HepG2 (cell line): ENCODE data around the gene DNAAF8. TPM values are rescaled to one million over a fixed set of nuclear protein-coding genes. Genes with fewer than 3 reads are reported as not detected.

ENCODE experiments used
- AGO1 ChIP-seq: fragments of 200-400 bp; formaldehyde crosslinking; IDR thresholded peaks from 2 replicates; pipeline ENCODE4 v1.6.1; 2017; ENCODE audit warnings: mild to moderate bottlenecking, low read depth, low read length, moderate library complexity; ENCODE audit not compliant: poor library complexity, severe bottlenecking
- FLYWCH1 ChIP-seq: sonication (generic); formaldehyde crosslinking; IDR thresholded peaks from 2 replicates; pipeline ENCODE4 v1.8.1; 2023; ENCODE audit warnings: mild to moderate bottlenecking, missing genetic modification reagents
- NR2C2 ChIP-seq: sonication (generic); formaldehyde crosslinking; IDR thresholded peaks from 2 replicates; pipeline ENCODE4 v1.4.0; 2020; ENCODE audit warnings: missing genetic modification reagents, mild to moderate bottlenecking, moderate library complexity, borderline replicate concordance
- SKIL ChIP-seq: sonication (generic); formaldehyde crosslinking; IDR thresholded peaks from 2 replicates; pipeline ENCODE4 v1.8.0; 2022; ENCODE audit warnings: missing genetic modification reagents, mild to moderate bottlenecking, moderate library complexity, borderline replicate concordance
- SNAI1 ChIP-seq: sonication (generic); formaldehyde crosslinking; IDR thresholded peaks from 2 replicates; pipeline ENCODE4 v1.5.0; 2020; ENCODE audit warnings: mild to moderate bottlenecking, missing genetic modification reagents, borderline replicate concordance
- TEAD3 ChIP-seq: optimal IDR thresholded peaks from 2 replicates; pipeline ENCODE3; 2016; ENCODE audit warnings: borderline replicate concordance
- TERF1 ChIP-seq: sonication (generic); formaldehyde crosslinking; IDR thresholded peaks from 2 replicates; pipeline ENCODE4 v1.8.0; 2022; ENCODE audit warnings: mild to moderate bottlenecking, missing genetic modification reagents, moderate library complexity
- ZNF547 ChIP-seq: sonication (generic); formaldehyde crosslinking; IDR thresholded peaks from 2 replicates; pipeline ENCODE4 v1.5.1; 2020; ENCODE audit warnings: mild to moderate bottlenecking, missing genetic modification reagents
- ZNF639 ChIP-seq: conservative IDR thresholded peaks from 2 replicates; pipeline ENCODE4 v1.6.1; 2018; ENCODE audit warnings: missing genetic modification reagents
- ZNF672 ChIP-seq: sonication (generic); formaldehyde crosslinking; IDR thresholded peaks from 2 replicates; pipeline ENCODE4 v1.8.1; 2022; ENCODE audit warnings: missing genetic modification reagents
- polyA plus RNA-seq, 8 experiments: library from polyadenylated mRNA; depleted of rRNA in 3 of 8; stranded (reverse) in 7 of 8; unstranded in 1 of 8; fragments of >200 nt; fragmentation: Illumina TruSeq in 4 of 8; extraction: Trizol in 4 of 8; gene quantifications; 2 replicates each; pipeline versions ENCODE4 v1.2.1 to v1.2.3, GENCODE V29; 2011 to 2016; ENCODE audit warnings: low read depth in 4 of 8, missing spikeins in 1 of 8, mixed read lengths in 1 of 8; ENCODE audit not compliant: insufficient read depth in 1 of 8
- total RNA-seq, 5 experiments: library from RNA; depleted of rRNA; stranded (reverse); fragments of >200 nt; fragmentation: Illumina TruSeq; extraction: Trizol; gene quantifications; 2 replicates each; pipeline ENCODE4 v1.2.3, GENCODE V29; 2016; ENCODE audit warnings: low read depth in 1 of 5
- TF ChIP-seq, protein P1 (sequence below): sonication (generic); formaldehyde crosslinking; IDR thresholded peaks from 2 replicates; pipeline ENCODE4 v1.4.0; 2020; ENCODE audit warnings: missing genetic modification reagents
- TF ChIP-seq, protein P2 (sequence below): sonication (generic); formaldehyde crosslinking; IDR thresholded peaks from 2 replicates; pipeline ENCODE4 v1.4.0; 2020; ENCODE audit warnings: missing genetic modification reagents
- TF ChIP-seq, protein P3 (sequence below): sonication (generic); formaldehyde crosslinking; IDR thresholded peaks from 2 replicates; pipeline ENCODE4 v1.5.0; 2020; ENCODE audit warnings: mild to moderate bottlenecking, missing genetic modification reagents

DNAAF8 gene
- total and polyA plus RNA-seq, 2 of the 13 experiments (the other 11 are each of a cell fraction or from before 2014, with no cell fraction given) = 0.44 TPM; not detected in 1

GRCh38 chr16:4768549-4769305, 34.4 kb downstream of the DNAAF8 start (continued):
- no peak for TF ChIP-seq SKIL (CRISPR knock-in tag)
- no peak for TF ChIP-seq ZNF672 (CRISPR knock-in tag)
- no peak for TF ChIP-seq SNAI1
- no peak for TF ChIP-seq FLYWCH1 (CRISPR knock-in tag)
- TF ChIP-seq TEAD3 (CRISPR knock-in tag) = peak; percentile 83
- no peak for TF ChIP-seq TERF1 (CRISPR knock-in tag)
- TF ChIP-seq, protein P1, sequence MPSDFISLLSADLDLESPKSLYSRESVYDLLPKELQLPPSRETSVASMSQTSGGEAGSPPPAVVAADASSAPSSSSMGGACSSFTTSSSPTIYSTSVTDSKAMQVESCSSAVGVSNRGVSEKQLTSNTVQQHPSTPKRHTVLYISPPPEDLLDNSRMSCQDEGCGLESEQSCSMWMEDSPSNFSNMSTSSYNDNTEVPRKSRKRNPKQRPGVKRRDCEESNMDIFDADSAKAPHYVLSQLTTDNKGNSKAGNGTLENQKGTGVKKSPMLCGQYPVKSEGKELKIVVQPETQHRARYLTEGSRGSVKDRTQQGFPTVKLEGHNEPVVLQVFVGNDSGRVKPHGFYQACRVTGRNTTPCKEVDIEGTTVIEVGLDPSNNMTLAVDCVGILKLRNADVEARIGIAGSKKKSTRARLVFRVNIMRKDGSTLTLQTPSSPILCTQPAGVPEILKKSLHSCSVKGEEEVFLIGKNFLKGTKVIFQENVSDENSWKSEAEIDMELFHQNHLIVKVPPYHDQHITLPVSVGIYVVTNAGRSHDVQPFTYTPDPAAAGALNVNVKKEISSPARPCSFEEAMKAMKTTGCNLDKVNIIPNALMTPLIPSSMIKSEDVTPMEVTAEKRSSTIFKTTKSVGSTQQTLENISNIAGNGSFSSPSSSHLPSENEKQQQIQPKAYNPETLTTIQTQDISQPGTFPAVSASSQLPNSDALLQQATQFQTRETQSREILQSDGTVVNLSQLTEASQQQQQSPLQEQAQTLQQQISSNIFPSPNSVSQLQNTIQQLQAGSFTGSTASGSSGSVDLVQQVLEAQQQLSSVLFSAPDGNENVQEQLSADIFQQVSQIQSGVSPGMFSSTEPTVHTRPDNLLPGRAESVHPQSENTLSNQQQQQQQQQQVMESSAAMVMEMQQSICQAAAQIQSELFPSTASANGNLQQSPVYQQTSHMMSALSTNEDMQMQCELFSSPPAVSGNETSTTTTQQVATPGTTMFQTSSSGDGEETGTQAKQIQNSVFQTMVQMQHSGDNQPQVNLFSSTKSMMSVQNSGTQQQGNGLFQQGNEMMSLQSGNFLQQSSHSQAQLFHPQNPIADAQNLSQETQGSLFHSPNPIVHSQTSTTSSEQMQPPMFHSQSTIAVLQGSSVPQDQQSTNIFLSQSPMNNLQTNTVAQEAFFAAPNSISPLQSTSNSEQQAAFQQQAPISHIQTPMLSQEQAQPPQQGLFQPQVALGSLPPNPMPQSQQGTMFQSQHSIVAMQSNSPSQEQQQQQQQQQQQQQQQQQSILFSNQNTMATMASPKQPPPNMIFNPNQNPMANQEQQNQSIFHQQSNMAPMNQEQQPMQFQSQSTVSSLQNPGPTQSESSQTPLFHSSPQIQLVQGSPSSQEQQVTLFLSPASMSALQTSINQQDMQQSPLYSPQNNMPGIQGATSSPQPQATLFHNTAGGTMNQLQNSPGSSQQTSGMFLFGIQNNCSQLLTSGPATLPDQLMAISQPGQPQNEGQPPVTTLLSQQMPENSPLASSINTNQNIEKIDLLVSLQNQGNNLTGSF = no peak
- TF ChIP-seq, protein P2, sequence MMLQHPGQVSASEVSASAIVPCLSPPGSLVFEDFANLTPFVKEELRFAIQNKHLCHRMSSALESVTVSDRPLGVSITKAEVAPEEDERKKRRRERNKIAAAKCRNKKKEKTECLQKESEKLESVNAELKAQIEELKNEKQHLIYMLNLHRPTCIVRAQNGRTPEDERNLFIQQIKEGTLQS = no peak
- no peak for TF ChIP-seq AGO1
- TF ChIP-seq ZNF639 (CRISPR knock-in tag) = no peak; the same call in 1 of the 2 replicates
- TF ChIP-seq, protein P3, sequence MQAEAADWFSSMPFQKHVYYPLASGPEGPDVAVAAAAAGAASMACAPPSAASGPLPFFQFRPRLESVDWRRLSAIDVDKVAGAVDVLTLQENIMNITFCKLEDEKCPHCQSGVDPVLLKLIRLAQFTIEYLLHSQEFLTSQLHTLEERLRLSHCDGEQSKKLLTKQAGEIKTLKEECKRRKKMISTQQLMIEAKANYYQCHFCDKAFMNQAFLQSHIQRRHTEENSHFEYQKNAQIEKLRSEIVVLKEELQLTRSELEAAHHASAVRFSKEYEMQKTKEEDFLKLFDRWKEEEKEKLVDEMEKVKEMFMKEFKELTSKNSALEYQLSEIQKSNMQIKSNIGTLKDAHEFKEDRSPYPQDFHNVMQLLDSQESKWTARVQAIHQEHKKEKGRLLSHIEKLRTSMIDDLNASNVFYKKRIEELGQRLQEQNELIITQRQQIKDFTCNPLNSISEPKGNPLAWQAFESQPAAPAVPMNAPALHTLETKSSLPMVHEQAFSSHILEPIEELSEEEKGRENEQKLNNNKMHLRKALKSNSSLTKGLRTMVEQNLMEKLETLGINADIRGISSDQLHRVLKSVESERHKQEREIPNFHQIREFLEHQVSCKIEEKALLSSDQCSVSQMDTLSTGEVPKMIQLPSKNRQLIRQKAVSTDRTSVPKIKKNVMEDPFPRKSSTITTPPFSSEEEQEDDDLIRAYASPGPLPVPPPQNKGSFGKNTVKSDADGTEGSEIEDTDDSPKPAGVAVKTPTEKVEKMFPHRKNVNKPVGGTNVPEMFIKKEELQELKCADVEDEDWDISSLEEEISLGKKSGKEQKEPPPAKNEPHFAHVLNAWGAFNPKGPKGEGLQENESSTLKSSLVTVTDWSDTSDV (CRISPR knock-in tag) = no peak
- TF ChIP-seq NR2C2 (CRISPR knock-in tag) = peak; percentile 93
- no peak for TF ChIP-seq ZNF547
